ENCODE results near the gene SOCS7.
A peak's percentile ranks its signal among the peaks of the same experiment; 100 is the strongest.

SOCS7 gene

GRCh38 chr17:38419508-38419981 lies 67.9 kb downstream of the SOCS7 start:
- no peak for TF ChIP-seq CTCF (IDR thresholded peaks at IDR 0.05)

GRCh38 chr17:38420518-38420917 lies 68.9 kb downstream of the SOCS7 start:
- Histone ChIP-seq H3K4me3 (peak overlapping the region; percentile 47), H3K27ac (peak overlapping the region; percentile 74 to 85)
- no peak for TF ChIP-seq CTCF (IDR thresholded peaks at IDR 0.05)
- no peak for DNase-seq (ENCODE audit: low spot score)

More at GRCh38 chr17:38419508-38419981, 67.9 kb downstream of the SOCS7 start:
- peak overlapping the region; percentile 79 for H3K4me3 ChIP-seq
- H3K27ac ChIP-seq: peak overlapping the region in 1 of 2 donors; percentile 85
- DNase-seq (ENCODE audit: low spot score): no peak

- peak overlapping the region; percentile 47 for H3K4me3 ChIP-seq
- no peak for TF ChIP-seq CTCF (IDR thresholded peaks at IDR 0.05)
- peak overlapping the region; percentile 74 to 85 for H3K27ac ChIP-seq
- no peak for DNase-seq (ENCODE audit: low spot score)
These were observed 69.7 kb downstream of the SOCS7 start for GRCh38 chr17:38421171-38421841.

- Histone ChIP-seq H3K4me3 (peak overlapping the region; percentile 47), H3K27ac (peak overlapping the region; percentile 74 to 85)
- TF ChIP-seq CTCF (IDR thresholded peaks at IDR 0.05): no peak
- no peak for DNase-seq (ENCODE audit: low spot score)
These were observed 70.5 kb downstream of the SOCS7 start for GRCh38 chr17:38421871-38422827.

- H3K27ac ChIP-seq: peak overlapping the region; percentile 46 to 84
- TF ChIP-seq CTCF (IDR thresholded peaks at IDR 0.05): no peak
These were observed 72.8 kb downstream of the SOCS7 start for GRCh38 chr17:38424297-38424972.

GRCh38 chr17:38425031-38425430 lies 73.4 kb downstream of the SOCS7 start:
- no peak for TF ChIP-seq CTCF (IDR thresholded peaks at IDR 0.05)

More at GRCh38 chr17:38424297-38424972, 72.8 kb downstream of the SOCS7 start:
- no peak overlapping the region for H3K4me3 ChIP-seq
- DNase-seq (ENCODE audit: low spot score): no peak

More at GRCh38 chr17:38425031-38425430, 73.4 kb downstream of the SOCS7 start:
- H3K27ac ChIP-seq: peak overlapping the region; percentile 46 to 84
- no peak overlapping the region for H3K4me3 ChIP-seq
- no peak for DNase-seq (ENCODE audit: low spot score)
